ENCODE measurements around the gene ZNF497.

The ZNF497 gene

DNA sequence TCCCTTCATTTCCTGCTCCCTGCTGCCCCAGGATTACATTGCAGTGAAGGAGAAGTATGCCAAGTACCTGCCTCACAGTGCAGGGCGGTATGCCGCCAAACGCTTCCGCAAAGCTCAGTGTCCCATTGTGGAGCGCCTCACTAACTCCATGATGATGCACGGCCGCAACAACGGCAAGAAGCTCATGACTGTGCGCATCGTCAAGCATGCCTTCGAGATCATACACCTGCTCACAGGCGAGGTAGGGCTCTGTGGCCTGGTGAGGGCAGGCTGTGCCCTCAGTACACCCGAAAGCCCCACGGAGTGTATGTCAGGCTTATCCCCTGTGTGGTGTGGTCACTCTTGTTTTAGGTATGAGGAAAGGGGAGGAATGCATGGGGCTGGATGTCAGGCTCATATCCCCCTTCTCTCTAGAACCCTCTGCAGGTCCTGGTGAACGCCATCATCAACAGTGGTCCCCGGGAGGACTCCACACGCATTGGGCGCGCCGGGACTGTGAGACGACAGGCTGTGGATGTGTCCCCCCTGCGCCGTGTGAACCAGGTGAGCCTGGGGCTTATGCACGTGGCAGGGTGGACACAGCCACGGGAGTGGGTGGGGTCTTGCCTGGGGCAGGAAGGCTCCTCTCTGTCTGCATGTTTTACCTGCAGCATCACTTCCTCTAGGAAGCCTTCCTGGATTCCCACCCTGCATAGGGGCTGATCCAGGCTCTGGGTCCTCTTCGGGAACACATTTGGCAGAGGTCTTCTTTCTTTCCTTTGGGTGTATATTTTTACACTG, 30.6 kb upstream of the ZNF497 start:
- H3K9me3 ChIP-seq (ENCODE audit: control insufficient read depth, insufficient read depth, low read length), result no peaks in the 10 kb centered on the region
- H3K4me1 ChIP-seq (ENCODE audit: control insufficient read depth, low read length), result peaks cover 15% of the 10 kb centered on the region
- H3K9me2 ChIP-seq (replicated peaks; ENCODE audit: control insufficient read depth, low read length), result no peaks in the 10 kb centered on the region
- TF ChIP-seq, protein P1, sequence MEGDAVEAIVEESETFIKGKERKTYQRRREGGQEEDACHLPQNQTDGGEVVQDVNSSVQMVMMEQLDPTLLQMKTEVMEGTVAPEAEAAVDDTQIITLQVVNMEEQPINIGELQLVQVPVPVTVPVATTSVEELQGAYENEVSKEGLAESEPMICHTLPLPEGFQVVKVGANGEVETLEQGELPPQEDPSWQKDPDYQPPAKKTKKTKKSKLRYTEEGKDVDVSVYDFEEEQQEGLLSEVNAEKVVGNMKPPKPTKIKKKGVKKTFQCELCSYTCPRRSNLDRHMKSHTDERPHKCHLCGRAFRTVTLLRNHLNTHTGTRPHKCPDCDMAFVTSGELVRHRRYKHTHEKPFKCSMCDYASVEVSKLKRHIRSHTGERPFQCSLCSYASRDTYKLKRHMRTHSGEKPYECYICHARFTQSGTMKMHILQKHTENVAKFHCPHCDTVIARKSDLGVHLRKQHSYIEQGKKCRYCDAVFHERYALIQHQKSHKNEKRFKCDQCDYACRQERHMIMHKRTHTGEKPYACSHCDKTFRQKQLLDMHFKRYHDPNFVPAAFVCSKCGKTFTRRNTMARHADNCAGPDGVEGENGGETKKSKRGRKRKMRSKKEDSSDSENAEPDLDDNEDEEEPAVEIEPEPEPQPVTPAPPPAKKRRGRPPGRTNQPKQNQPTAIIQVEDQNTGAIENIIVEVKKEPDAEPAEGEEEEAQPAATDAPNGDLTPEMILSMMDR (IDR thresholded peaks at IDR 0.05; ENCODE audit: low read depth, low read length, poor library complexity, severe bottlenecking), result no peak
- no peak for TF ChIP-seq EZH2phosphoT487 (IDR thresholded peaks at IDR 0.05; ENCODE audit: borderline replicate concordance, low read length)
- no peak overlapping the region for H3K4me3 ChIP-seq (ENCODE audit: low read length)
- peaks cover 38% of the 10 kb centered on the region for H3K79me2 ChIP-seq (ENCODE audit: control insufficient read depth, low read length)
- H3F3A ChIP-seq (ENCODE audit: control insufficient read depth, insufficient read depth), result peaks cover 36% of the 10 kb centered on the region
- no peak overlapping the region for H3K27ac ChIP-seq (ENCODE audit: low read depth, low read length)
- H4K20me1 ChIP-seq (ENCODE audit: control insufficient read depth, insufficient read depth, low read depth, low read length), result peaks cover 8% of the 10 kb centered on the region; the same call in 1 of the 2 replicates
- H3K36me3 ChIP-seq (ENCODE audit: control insufficient read depth, low read length), result peaks cover 71% of the 10 kb centered on the region
- no peak overlapping the region for H3K4me2 ChIP-seq (ENCODE audit: low read length)
- H3K27me3 ChIP-seq (ENCODE audit: control insufficient read depth, low read length), result no peaks in the 10 kb centered on the region

DNA sequence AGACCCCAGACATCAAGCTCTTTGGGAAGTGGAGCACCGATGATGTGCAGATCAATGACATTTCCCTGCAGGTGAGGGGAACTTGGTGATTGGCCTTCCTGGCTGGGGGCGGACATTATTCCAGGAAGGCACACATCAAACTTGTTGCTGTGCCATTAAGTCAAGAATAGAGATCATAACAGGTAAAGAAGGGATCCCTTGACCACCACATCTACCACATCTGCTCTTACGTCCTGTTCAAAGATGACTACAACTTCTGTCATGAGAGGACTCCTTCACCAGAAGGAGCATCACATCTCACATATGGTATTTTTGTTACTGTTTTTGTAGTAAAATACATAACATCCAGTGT, 25.6 kb upstream of the ZNF497 start:
- peaks cover 33% of the 10 kb centered on the region for H3K4me1 ChIP-seq (ENCODE audit: control insufficient read depth, low read length)
- peak overlapping the region; percentile 73 for H3K4me2 ChIP-seq (ENCODE audit: low read length)
- no peak for TF ChIP-seq EZH2phosphoT487 (IDR thresholded peaks at IDR 0.05; ENCODE audit: borderline replicate concordance, low read length)
- TF ChIP-seq, protein P1 (IDR thresholded peaks at IDR 0.05; ENCODE audit: low read depth, low read length, poor library complexity, severe bottlenecking), result no peak
- no peaks in the 10 kb centered on the region for H3K27me3 ChIP-seq (ENCODE audit: control insufficient read depth, low read length)
- peaks cover 68% of the 10 kb centered on the region for H3K79me2 ChIP-seq (ENCODE audit: control insufficient read depth, low read length)
- no peak overlapping the region for H3K27ac ChIP-seq (ENCODE audit: low read depth, low read length)
- peaks cover 14% of the 10 kb centered on the region for H4K20me1 ChIP-seq (ENCODE audit: control insufficient read depth, insufficient read depth, low read depth, low read length)
- peaks cover 24% of the 10 kb centered on the region for H3F3A ChIP-seq (ENCODE audit: control insufficient read depth, insufficient read depth)
- no peaks in the 10 kb centered on the region for H3K9me3 ChIP-seq (ENCODE audit: control insufficient read depth, insufficient read depth, low read length)
- peak overlapping the region; percentile 88 for H3K4me3 ChIP-seq (ENCODE audit: low read length)
- H3K9me2 ChIP-seq (replicated peaks; ENCODE audit: control insufficient read depth, low read length), result no peaks in the 10 kb centered on the region
- peaks cover 56% of the 10 kb centered on the region for H3K36me3 ChIP-seq (ENCODE audit: control insufficient read depth, low read length)

DNA sequence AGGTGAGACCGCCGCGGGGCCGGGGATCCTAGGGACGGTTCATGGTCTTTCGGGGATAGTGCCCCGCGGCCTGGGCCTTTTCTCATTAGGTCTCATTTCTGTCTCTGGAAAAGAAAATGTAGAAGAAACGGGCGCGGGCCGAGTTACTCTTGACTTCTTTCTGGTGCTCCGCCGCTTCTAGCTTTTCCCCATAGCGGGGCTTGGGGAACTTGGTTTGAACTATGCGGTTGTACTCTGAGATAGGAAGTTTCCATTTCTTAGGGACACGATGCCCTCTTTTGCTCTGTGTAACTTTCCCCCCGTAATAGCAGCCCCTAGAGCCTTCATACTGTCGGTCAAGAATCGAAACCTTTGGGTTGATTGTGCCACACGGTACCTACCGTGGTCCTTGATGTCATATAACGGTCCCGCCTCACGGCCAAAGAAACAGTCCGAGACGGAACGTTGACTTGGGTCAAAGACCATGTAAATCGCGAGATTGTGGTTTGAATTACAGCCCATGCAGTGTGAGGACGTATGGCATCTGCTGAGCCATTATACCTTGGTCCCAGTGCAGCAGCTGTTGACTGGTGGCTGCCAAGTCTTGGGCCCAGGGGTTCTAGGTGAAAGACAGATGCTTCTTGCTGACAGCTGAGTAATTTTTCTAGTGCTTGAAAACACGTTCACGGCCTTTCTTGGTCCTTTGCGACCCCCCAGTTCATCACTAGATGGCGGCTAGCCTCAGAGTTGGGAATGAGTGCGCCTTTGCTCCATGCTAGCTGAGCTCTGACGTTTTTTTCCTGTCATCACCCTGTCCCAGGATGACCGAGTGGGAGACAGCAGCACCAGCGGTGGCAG, 25.0 kb upstream of the ZNF497 start:
- Histone ChIP-seq H3K9me3 (ENCODE audit: control insufficient read depth, insufficient read depth, low read length) (no peaks in the 10 kb centered on the region), H3K4me1 (ENCODE audit: control insufficient read depth, low read length) (peaks cover 37% of the 10 kb centered on the region), H3K27ac (ENCODE audit: low read depth, low read length) (peak overlapping the region; percentile 82), H3K36me3 (ENCODE audit: control insufficient read depth, low read length) (peaks cover 50% of the 10 kb centered on the region), H3K4me2 (ENCODE audit: low read length) (peak overlapping the region; percentile 73), H3F3A (ENCODE audit: control insufficient read depth, insufficient read depth) (peaks cover 18% of the 10 kb centered on the region), H3K79me2 (ENCODE audit: control insufficient read depth, low read length) (peaks cover 70% of the 10 kb centered on the region), H3K4me3 (ENCODE audit: low read length) (peak overlapping the region; percentile 88), H4K20me1 (ENCODE audit: control insufficient read depth, insufficient read depth, low read depth, low read length) (peaks cover 14% of the 10 kb centered on the region), H3K27me3 (ENCODE audit: control insufficient read depth, low read length) (no peaks in the 10 kb centered on the region), H3K9me2 (replicated peaks; ENCODE audit: control insufficient read depth, low read length) (no peaks in the 10 kb centered on the region)
- TF ChIP-seq EZH2phosphoT487 (IDR thresholded peaks at IDR 0.05; ENCODE audit: borderline replicate concordance, low read length), result no peak
- TF ChIP-seq, protein P1 (IDR thresholded peaks at IDR 0.05; ENCODE audit: low read depth, low read length, poor library complexity, severe bottlenecking), result peak; percentile 45
